IMR-90 (cell line): Measurements from ENCODE around the gene SYVN1. TPM values are rescaled to one million over a fixed set of nuclear protein-coding genes. Genes with fewer than 3 reads are reported as not detected.

Experiments used
- ATAC-seq: fragments of 200-7000 bp; cut with Tn5 transposase; 2 replicates; pipeline ENCODE4 v1.9.1; 2020; ENCODE audit warnings: low read depth, mild to moderate bottlenecking, moderate library complexity
- BruUV-seq: library from RNA; stranded (reverse); fragments of 400-500 nt; replicated peaks from 2 replicates; lab custom pipeline; 2021; lab: Mats Ljungman, UMichigan
- CTCF ChIA-PET: fragments of 300-600 bp; formaldehyde crosslinking; extraction: SDS; loops from one replicate; lab custom pipeline; 2021; ENCODE audit warnings: antibody characterized with exemption; lab: Yijun Ruan, JAX
- POLR2A ChIA-PET: fragments of 300-600 bp; sonication (Branson Sonifier 250); formaldehyde crosslinking; loops from one replicate; lab custom pipeline; 2022; ENCODE audit warnings: antibody characterized with exemption; ENCODE audit not compliant: unreplicated experiment; lab: Charles Lee
- DNase-seq: peaks from one replicate; pipeline ENCODE4 v3.0.0; 2013
- H2AFZ ChIP-seq: replicated peaks from 2 replicates; pipeline ENCODE3; 2013; ENCODE audit warnings: low read length, mild to moderate bottlenecking; ENCODE audit not compliant: poor library complexity
- H2AK5ac ChIP-seq: 2 replicates; pipeline ENCODE4 v1.6.1; 2013; ENCODE audit warnings: low read depth, low read length, inconsistent platforms
- H2AK9ac ChIP-seq: replicated peaks from 2 replicates; pipeline ENCODE3; 2013; ENCODE audit warnings: mild to moderate bottlenecking, low read depth, low read length, moderate library complexity; ENCODE audit not compliant: poor library complexity
- H2BK120ac ChIP-seq: 2 replicates; pipeline ENCODE4 v1.6.1; 2013; ENCODE audit warnings: low read depth, low read length, inconsistent platforms
- H2BK15ac ChIP-seq: 3 replicates; pipeline ENCODE4 v1.6.1; 2013; ENCODE audit warnings: low read depth, low read length, inconsistent platforms
- H2BK20ac ChIP-seq: 2 replicates; pipeline ENCODE4 v1.6.1; 2013; ENCODE audit warnings: low read depth, mild to moderate bottlenecking, inconsistent platforms, low read length, moderate library complexity
- H2BK5ac ChIP-seq: 2 replicates; pipeline ENCODE4 v1.6.1; 2013; ENCODE audit warnings: mild to moderate bottlenecking, low read depth, low read length, inconsistent platforms; ENCODE audit not compliant: poor library complexity, severe bottlenecking
- H3K14ac ChIP-seq: replicated peaks from 2 replicates; pipeline ENCODE4 v1.6.1; 2013; ENCODE audit warnings: low read depth, low read length, inconsistent platforms
- H3K18ac ChIP-seq: 2 replicates; pipeline ENCODE4 v1.6.1; 2013; ENCODE audit warnings: low read depth, low read length, control low read depth
- H3K23ac ChIP-seq: 2 replicates; pipeline ENCODE4 v1.6.1; 2013; ENCODE audit warnings: low read depth, low read length, inconsistent platforms
- H3K27ac ChIP-seq: 2 replicates; pipeline ENCODE4 v1.5.1; 2013; ENCODE audit warnings: mild to moderate bottlenecking, control low read depth, low read length; ENCODE audit not compliant: insufficient read depth
- H3K27me3 ChIP-seq: 2 replicates; pipeline ENCODE4 v1.6.1; 2013; ENCODE audit warnings: low read length; ENCODE audit not compliant: control insufficient read depth, insufficient read depth
- H3K36me3 ChIP-seq: 2 replicates; pipeline ENCODE4 v1.6.1; 2013; ENCODE audit warnings: low read length, mixed read lengths; ENCODE audit not compliant: control insufficient read depth, insufficient read depth
- H3K4ac ChIP-seq: 2 replicates; pipeline ENCODE4 v1.6.1; 2013; ENCODE audit warnings: low read depth, low read length, inconsistent platforms
- H3K4me1 ChIP-seq: 2 replicates; pipeline ENCODE4 v1.6.1; 2013; ENCODE audit warnings: low read length, mixed read lengths; ENCODE audit not compliant: control insufficient read depth, insufficient read depth
- H3K4me2 ChIP-seq: 2 replicates; pipeline ENCODE4 v1.6.1; 2013; ENCODE audit warnings: low read depth, mild to moderate bottlenecking, control low read depth, low read length, moderate library complexity
- H3K4me3 ChIP-seq: 2 replicates; pipeline ENCODE4 v1.5.1; 2013; ENCODE audit warnings: low read depth, mild to moderate bottlenecking, control low read depth, low read length, moderate library complexity; ENCODE audit not compliant: insufficient read depth
- H3K56ac ChIP-seq: 2 replicates; pipeline ENCODE4 v1.6.1; 2013; ENCODE audit warnings: low read length, inconsistent platforms; ENCODE audit not compliant: insufficient read depth; ENCODE audit errors: extremely low read depth
- H3K79me1 ChIP-seq, 2 experiments: 2 replicates each; pipeline ENCODE4 v1.6.1; 2013; ENCODE audit warnings: low read length in 2 of 2, inconsistent platforms in 1 of 2, low read depth in 1 of 2
- H3K9ac ChIP-seq: 2 replicates; pipeline ENCODE4 v1.6.1; 2013; ENCODE audit warnings: low read depth, low read length, control low read depth
- H3K9me1 ChIP-seq: 2 replicates; pipeline ENCODE4 v1.6.1; 2013; ENCODE audit warnings: low read length, inconsistent platforms; ENCODE audit not compliant: insufficient read depth
- H3K9me3 ChIP-seq: 2 replicates; pipeline ENCODE4 v1.6.1; 2013; ENCODE audit warnings: low read length; ENCODE audit not compliant: control insufficient read depth, insufficient read depth
- H4K20me1 ChIP-seq: 2 replicates; pipeline ENCODE4 v1.6.1; 2013; ENCODE audit warnings: low read length, inconsistent platforms; ENCODE audit not compliant: insufficient read depth
- H4K5ac ChIP-seq: 2 replicates; pipeline ENCODE4 v1.6.1; 2013; ENCODE audit warnings: mild to moderate bottlenecking, low read depth, low read length, control low read depth
- H4K8ac ChIP-seq, 2 experiments: 2 replicates each; pipeline ENCODE4 v1.6.1; 2013; ENCODE audit warnings: low read depth in 2 of 2, low read length in 2 of 2, control low read depth in 1 of 2, inconsistent platforms in 1 of 2
- H4K91ac ChIP-seq: 2 replicates; pipeline ENCODE4 v1.6.1; 2013; ENCODE audit warnings: low read depth, low read length, inconsistent platforms; ENCODE audit not compliant: insufficient read depth
- CEBPB ChIP-seq: IDR thresholded peaks from 2 replicates; pipeline ENCODE4 v1.6.1; 2012; ENCODE audit warnings: low read depth, low read length, improper control_type of control experiment
- CHD1 ChIP-seq: IDR thresholded peaks from 2 replicates; pipeline ENCODE4 v1.6.1; 2012; ENCODE audit warnings: low read depth, low read length, improper control_type of control experiment
- CTCF ChIP-seq: conservative IDR thresholded peaks from 2 replicates; pipeline ENCODE4 v1.5.1; 2012; ENCODE audit warnings: mild to moderate bottlenecking, low read depth, low read length, improper control_type of control experiment
- ELK1 ChIP-seq: fragments of 150-350 bp; IDR thresholded peaks from 2 replicates; pipeline ENCODE4 v1.6.1; 2016; ENCODE audit warnings: low read depth, mild to moderate bottlenecking, low read length, moderate library complexity, borderline replicate concordance
- FOS ChIP-seq: fragments of 150-350 bp; IDR thresholded peaks from 2 replicates; pipeline ENCODE4 v1.6.1; 2016; ENCODE audit warnings: low read depth, low read length
- MAZ ChIP-seq: IDR thresholded peaks from 2 replicates; pipeline ENCODE4 v1.6.1; 2012; ENCODE audit warnings: low read depth, mild to moderate bottlenecking, low read length, improper control_type of control experiment, moderate library complexity, borderline replicate concordance
- MXI1 ChIP-seq: IDR thresholded peaks from 2 replicates; pipeline ENCODE4 v1.6.1; 2012; ENCODE audit warnings: low read depth, mild to moderate bottlenecking, low read length, moderate library complexity, borderline replicate concordance
- NFE2L2 ChIP-seq: fragments of 150-350 bp; IDR thresholded peaks from 2 replicates; pipeline ENCODE4 v1.6.1; 2016; ENCODE audit warnings: low read depth, mild to moderate bottlenecking, low read length
- POLR2A ChIP-seq: IDR thresholded peaks from 2 replicates; pipeline ENCODE4 v1.6.1; 2012; ENCODE audit warnings: mild to moderate bottlenecking, low read depth, low read length
- RAD21 ChIP-seq: IDR thresholded peaks from 2 replicates; pipeline ENCODE4 v1.6.1; 2012; ENCODE audit warnings: low read length, improper control_type of control experiment
- RFX5 ChIP-seq: IDR thresholded peaks from 2 replicates; pipeline ENCODE4 v1.8.0; 2012; ENCODE audit warnings: low read depth, mild to moderate bottlenecking, low read length, moderate library complexity
- SMC3 ChIP-seq: fragments of 150-350 bp; IDR thresholded peaks from 2 replicates; pipeline ENCODE4 v1.6.1; 2016; ENCODE audit warnings: low read depth, mild to moderate bottlenecking, antibody characterized with exemption, low read length, moderate library complexity
- USF2 ChIP-seq: fragments of 150-350 bp; IDR thresholded peaks from 2 replicates; pipeline ENCODE4 v1.6.1; 2017; ENCODE audit warnings: mild to moderate bottlenecking, antibody characterized with exemption, low read length, low read depth
- WGBS, 2 experiments: methylation state at CpG; one replicate each; pipeline versions ENCODE4 v1.1.5 to v1.1.7; 2013; ENCODE audit warnings: missing lambda C conversion rate in 2 of 2; ENCODE audit not compliant: insufficient read length in 1 of 2; ENCODE audit errors: extremely low coverage in 2 of 2; 5-methylcytosine and 5-hydroxymethylcytosine counted together
- dilution Hi-C: fragments of 300-500 bp; cut with HindIII; formaldehyde crosslinking; loops from one replicate; pipeline ENCODE4 v1.14.3; 2018; ENCODE audit warnings: low sequenced_read_pairs; ENCODE audit not compliant: unreplicated experiment
- in situ Hi-C: fragments of 300-500 bp; cut with MboI; formaldehyde crosslinking; loops from 3 replicates; pipeline ENCODE4 v1.14.3; 2019; ENCODE audit warnings: low sequenced_read_pairs, inconsistent platforms, mixed read lengths
- intact Hi-C: fragments of 100-400 bp; cut with micrococcal nuclease; formaldehyde crosslinking; loops from 2 replicates; pipeline ENCODE4 v1.10.0; 2022
- polyA plus RNA-seq, 3 experiments: library from polyadenylated mRNA; depleted of rRNA; stranded (reverse); fragments of >200 nt; gene quantifications; 2 replicates each; pipeline ENCODE4 v1.2.3, GENCODE V29; 2012; ENCODE audit warnings: low replicate concordance in 1 of 3
- total RNA-seq: library from RNA; depleted of rRNA; stranded (reverse); fragments of >200 nt; gene quantifications from 2 replicates; pipeline ENCODE4 v1.2.3, GENCODE V29; 2012

Gene SYVN1
- total and polyA plus RNA-seq, 2 of the 4 experiments (the other 2 are of a cell fraction) = 9.5 to 52.9 TPM

GRCh38 chr11:65111744-65112545, 22.4 kb downstream of the SYVN1 start, which contains the start of gene TM7SF2:
Gene TM7SF2 (plus strand): TSS chr11:65111872. CDS start chr11:65112016, 144 bp downstream.
- no TSS peak for BruUV-seq
- TF ChIP-seq FOS (no peak), MAZ (no peak), USF2 (no peak), CHD1 (no peak), CEBPB (no peak), POLR2A (peak; percentile 59; the same call in 1 of the 2 replicates), MXI1 (peak; percentile 29; the same call in 1 of the 2 replicates), NFE2L2 (no peak), ELK1 (no peak), SMC3 (no peak), RFX5 (no peak), CTCF (no peak), RAD21 (no peak)

More at GRCh38 chr11:65111744-65112545, 22.4 kb downstream of the SYVN1 start, which contains the start of gene TM7SF2:
- no peaks in the 10 kb centered on the region for H3K27me3 ChIP-seq
- no peak within 1 kb of the TSS for H3K27ac ChIP-seq
- H3K79me1 ChIP-seq = peaks cover 0 to 31% of the 10 kb centered on the region in 2 experiments
- H3K14ac ChIP-seq = no peak within 1 kb of the TSS
- DNase-seq (peak; percentile 86), ATAC-seq (peak; percentile 84)
- peak within 1 kb of the TSS; percentile 95 for H2AFZ ChIP-seq
- no peak within 1 kb of the TSS; the same call in 1 of the 2 replicates for H3K23ac ChIP-seq
- H3K4me1 ChIP-seq = peaks cover 20% of the 10 kb centered on the region
- H4K5ac ChIP-seq = no peak within 1 kb of the TSS; the same call in 1 of the 2 replicates
- H3K9me3 ChIP-seq = no peaks in the 10 kb centered on the region
- H3K4me3 ChIP-seq = peak within 1 kb of the TSS; percentile 43
- dilution Hi-C loops (no loop called here), intact Hi-C loops (loop anchor here (2.0 to 5.0 kb wide), 2 partner anchors 140 to 265 kb away; no protein-coding TSS in a partner anchor), in situ Hi-C loops (no loop called here)
- H4K8ac ChIP-seq = peak within 1 kb of the TSS; percentile 5 to 88; a peak in 2 of 4 replicates
- POLR2A ChIA-PET = interaction anchor here (0.6 to 1.0 kb wide), 2 partner anchors 10 to 12 kb away, joined by 3 to 5 read pairs; partner anchors contain the start of genes FAU and MRPL49
- no peak within 1 kb of the TSS for H2BK120ac ChIP-seq
- H3K36me3 ChIP-seq = peaks cover 11% of the 10 kb centered on the region
- H2BK5ac ChIP-seq = no peak within 1 kb of the TSS
- peak within 1 kb of the TSS; percentile 62 for H3K4ac ChIP-seq
- H3K56ac ChIP-seq = no peak within 1 kb of the TSS
- peak within 1 kb of the TSS; percentile 16; the same call in 1 of the 2 replicates for H3K9ac ChIP-seq
- no peak within 1 kb of the TSS for H3K18ac ChIP-seq
- H2AK5ac ChIP-seq = no peak within 1 kb of the TSS; the same call in 1 of the 2 replicates
- CTCF ChIA-PET = interaction anchor here (1.0 to 3.5 kb wide), 2 partner anchors 13 to 71 kb away, joined by 3 to 15 read pairs; partner anchors contain the start of gene SAC3D1
- H2BK15ac ChIP-seq = no peak within 1 kb of the TSS
- peak within 1 kb of the TSS; percentile 92 for H2AK9ac ChIP-seq
- peak within 1 kb of the TSS; percentile 88 for H3K4me2 ChIP-seq
- 0 out of 2 replicates have a peak, but pooled peaks cover 2% of the 10 kb centered on the region for H3K9me1 ChIP-seq
- H2BK20ac ChIP-seq = no peak within 1 kb of the TSS
- H4K91ac ChIP-seq = no peak within 1 kb of the TSS
- WGBS, 2 experiments = 2% methylated on average over 44 of the region's 64 CpGs; no CpG with 5 or more reads in 1 of the 2 experiments
- H4K20me1 ChIP-seq = peaks cover 11% of the 10 kb centered on the region; the same call in 1 of the 2 replicates
